HepG2 (cell line): ENCODE data around the gene PDZD2. TPM values are rescaled to one million over a fixed set of nuclear protein-coding genes. Genes with fewer than 3 reads are reported as not detected.

Experiments used
- ELF3 ChIP-seq: IDR thresholded peaks from 2 replicates; pipeline ENCODE4 v1.6.1; 2016; ENCODE audit warnings: missing genetic modification reagents, missing compliant biosample characterization
- GATAD2A ChIP-seq: IDR thresholded peaks from 2 replicates; pipeline ENCODE4 v1.6.1; 2016
- HIVEP1 ChIP-seq: sonication (generic); formaldehyde crosslinking; IDR thresholded peaks from 2 replicates; pipeline ENCODE4 v1.4.0; 2020; ENCODE audit warnings: mild to moderate bottlenecking, missing genetic modification reagents
- HNF4A ChIP-seq: sonication (generic); formaldehyde crosslinking; IDR thresholded peaks from 2 replicates; pipeline ENCODE4 v1.4.0; 2020; ENCODE audit warnings: missing genetic modification reagents
- KDM2A ChIP-seq: sonication (generic); formaldehyde crosslinking; IDR thresholded peaks from 2 replicates; pipeline ENCODE4 v1.4.0; 2020; ENCODE audit warnings: low read depth, missing genetic modification reagents, borderline replicate concordance
- SRSF4 ChIP-seq: fragments of 200-400 bp; formaldehyde crosslinking; IDR thresholded peaks from one replicate; pipeline ENCODE4 v1.6.1; 2018; ENCODE audit warnings: mild to moderate bottlenecking, low read depth, low read length, moderate library complexity; ENCODE audit not compliant: poor library complexity, severe bottlenecking
- TBL1XR1 ChIP-seq: fragments of 150-350 bp; IDR thresholded peaks from 2 replicates; pipeline ENCODE4 v1.6.1; 2014; ENCODE audit warnings: borderline replicate concordance, low read length; ENCODE audit not compliant: partially characterized antibody
- TCF7 ChIP-seq: sonication (generic); IDR thresholded peaks from 2 replicates; pipeline ENCODE4 v1.6.1; 2016; ENCODE audit warnings: antibody characterized with exemption, low read depth
- ZC3H13 ChIP-seq: sonication (generic); formaldehyde crosslinking; IDR thresholded peaks from 2 replicates; pipeline ENCODE4 v1.8.1; 2023; ENCODE audit warnings: mild to moderate bottlenecking, missing genetic modification reagents, moderate library complexity
- ZEB1 ChIP-seq: IDR thresholded peaks from 2 replicates; pipeline ENCODE4 v1.6.1; 2012; ENCODE audit warnings: mild to moderate bottlenecking, low read depth, inconsistent platforms; ENCODE audit not compliant: insufficient replicate concordance
- ZFP36L1 ChIP-seq: sonication (generic); formaldehyde crosslinking; IDR thresholded peaks from 2 replicates; pipeline ENCODE4 v1.8.0; 2022; ENCODE audit warnings: mild to moderate bottlenecking, missing genetic modification reagents, moderate library complexity
- ZNF510 ChIP-seq: sonication (generic); formaldehyde crosslinking; IDR thresholded peaks from 2 replicates; pipeline ENCODE4 v1.4.0; 2020; ENCODE audit warnings: low read depth, mild to moderate bottlenecking, missing genetic modification reagents
- ZNF569 ChIP-seq: sonication (generic); formaldehyde crosslinking; IDR thresholded peaks from 2 replicates; pipeline ENCODE4 v1.5.0; 2020; ENCODE audit warnings: mild to moderate bottlenecking, missing genetic modification reagents, moderate library complexity, borderline replicate concordance
- ZNF737 ChIP-seq: sonication (generic); formaldehyde crosslinking; IDR thresholded peaks from 2 replicates; pipeline ENCODE4 v1.5.0; 2020; ENCODE audit warnings: missing genetic modification reagents, mild to moderate bottlenecking, borderline replicate concordance
- ZNF788 ChIP-seq: sonication (generic); formaldehyde crosslinking; IDR thresholded peaks from 2 replicates; pipeline ENCODE4 v1.5.0; 2020; ENCODE audit warnings: mild to moderate bottlenecking, missing genetic modification reagents, borderline replicate concordance
- polyA plus RNA-seq, 8 experiments: library from polyadenylated mRNA; depleted of rRNA in 3 of 8; stranded (reverse) in 7 of 8; unstranded in 1 of 8; fragments of >200 nt; fragmentation: Illumina TruSeq in 4 of 8; extraction: Trizol in 4 of 8; gene quantifications; 2 replicates each; pipeline versions ENCODE4 v1.2.1 to v1.2.3, GENCODE V29; 2011 to 2016; ENCODE audit warnings: low read depth in 4 of 8, missing spikeins in 1 of 8, mixed read lengths in 1 of 8; ENCODE audit not compliant: insufficient read depth in 1 of 8
- total RNA-seq, 5 experiments: library from RNA; depleted of rRNA; stranded (reverse); fragments of >200 nt; fragmentation: Illumina TruSeq; extraction: Trizol; gene quantifications; 2 replicates each; pipeline ENCODE4 v1.2.3, GENCODE V29; 2016; ENCODE audit warnings: low read depth in 1 of 5
- TF ChIP-seq, protein P1 (sequence below): sonication (generic); formaldehyde crosslinking; IDR thresholded peaks from 2 replicates; pipeline ENCODE4 v1.8.0; 2023; ENCODE audit warnings: mild to moderate bottlenecking, missing genetic modification reagents
- TF ChIP-seq, protein P2 (sequence below): sonication (generic); formaldehyde crosslinking; IDR thresholded peaks from 2 replicates; pipeline ENCODE4 v1.5.0; 2020; ENCODE audit warnings: mild to moderate bottlenecking, low read depth, missing genetic modification reagents, borderline replicate concordance
- TF ChIP-seq, protein P3 (sequence below): sonication (generic); formaldehyde crosslinking; IDR thresholded peaks from 2 replicates; pipeline ENCODE4 v1.4.0; 2020; ENCODE audit warnings: mild to moderate bottlenecking, missing genetic modification reagents, borderline replicate concordance
- TF ChIP-seq, protein P4 (sequence below): sonication (generic); formaldehyde crosslinking; IDR thresholded peaks from 2 replicates; pipeline ENCODE4 v1.4.0; 2020; ENCODE audit warnings: missing genetic modification reagents

PDZD2 gene
- total and polyA plus RNA-seq, 2 of the 13 experiments (the other 11 are each of a cell fraction or from before 2014, with no cell fraction given): 0.04 TPM; not detected in 1

DNA sequence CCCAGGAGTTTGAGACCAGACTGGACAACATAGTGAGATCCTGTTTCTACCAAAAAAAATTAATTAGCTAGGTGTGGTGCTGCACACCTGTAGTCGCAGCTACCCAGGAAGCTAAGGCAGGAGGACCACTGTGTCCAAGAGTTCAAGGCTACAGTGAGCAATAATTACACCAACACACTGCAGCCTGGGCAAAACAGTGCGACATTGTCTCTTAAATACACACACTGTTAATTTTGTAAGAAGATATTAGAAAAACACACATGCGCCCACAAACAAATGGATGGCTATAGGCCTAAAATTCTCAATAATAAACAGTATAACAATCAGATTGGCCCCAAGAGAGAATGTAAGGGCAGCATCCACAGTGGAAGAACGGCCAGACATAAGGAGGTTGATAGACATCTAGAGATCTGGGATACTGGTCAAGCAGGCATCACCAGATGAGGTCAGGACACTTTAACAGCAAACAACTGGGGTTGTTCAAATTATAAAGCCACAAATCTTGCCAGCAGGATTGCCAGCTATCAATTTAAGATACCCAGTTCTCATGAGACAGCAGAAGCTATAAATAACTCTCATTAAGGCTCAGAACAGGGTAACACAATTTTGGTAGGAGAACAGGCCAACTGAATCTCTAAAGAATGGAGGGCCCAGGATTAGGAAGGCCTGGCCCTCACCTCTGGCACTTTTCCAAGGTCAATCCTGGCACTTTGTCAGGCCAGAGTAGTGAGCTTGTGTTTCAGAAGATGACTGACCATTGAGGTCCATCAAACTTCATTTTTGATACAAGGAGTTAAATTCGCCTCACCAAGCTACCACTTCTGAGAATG lies 505.7 kb downstream of the PDZD2 start (continued):
- TF ChIP-seq ZNF569 (CRISPR knock-in tag): no peak
- TF ChIP-seq ZNF510: no peak
- TF ChIP-seq ZEB1: no peak
- TF ChIP-seq, protein P1, sequence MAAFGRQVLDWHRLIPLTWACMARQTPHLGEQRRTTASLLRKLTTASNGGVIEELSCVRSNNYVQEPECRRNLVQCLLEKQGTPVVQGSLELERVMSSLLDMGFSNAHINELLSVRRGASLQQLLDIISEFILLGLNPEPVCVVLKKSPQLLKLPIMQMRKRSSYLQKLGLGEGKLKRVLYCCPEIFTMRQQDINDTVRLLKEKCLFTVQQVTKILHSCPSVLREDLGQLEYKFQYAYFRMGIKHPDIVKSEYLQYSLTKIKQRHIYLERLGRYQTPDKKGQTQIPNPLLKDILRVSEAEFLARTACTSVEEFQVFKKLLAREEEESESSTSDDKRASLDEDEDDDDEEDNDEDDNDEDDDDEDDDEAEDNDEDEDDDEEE (CRISPR knock-in tag): no peak
- TF ChIP-seq ZNF737: no peak
- TF ChIP-seq ZNF788: no peak
- TF ChIP-seq ZC3H13 (CRISPR knock-in tag): no peak
- no peak for TF ChIP-seq KDM2A (CRISPR knock-in tag)
- no peak for TF ChIP-seq TBL1XR1
- TF ChIP-seq, protein P2, sequence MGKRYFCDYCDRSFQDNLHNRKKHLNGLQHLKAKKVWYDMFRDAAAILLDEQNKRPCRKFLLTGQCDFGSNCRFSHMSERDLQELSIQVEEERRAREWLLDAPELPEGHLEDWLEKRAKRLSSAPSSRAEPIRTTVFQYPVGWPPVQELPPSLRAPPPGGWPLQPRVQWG (CRISPR knock-in tag): no peak
- TF ChIP-seq, protein P3, sequence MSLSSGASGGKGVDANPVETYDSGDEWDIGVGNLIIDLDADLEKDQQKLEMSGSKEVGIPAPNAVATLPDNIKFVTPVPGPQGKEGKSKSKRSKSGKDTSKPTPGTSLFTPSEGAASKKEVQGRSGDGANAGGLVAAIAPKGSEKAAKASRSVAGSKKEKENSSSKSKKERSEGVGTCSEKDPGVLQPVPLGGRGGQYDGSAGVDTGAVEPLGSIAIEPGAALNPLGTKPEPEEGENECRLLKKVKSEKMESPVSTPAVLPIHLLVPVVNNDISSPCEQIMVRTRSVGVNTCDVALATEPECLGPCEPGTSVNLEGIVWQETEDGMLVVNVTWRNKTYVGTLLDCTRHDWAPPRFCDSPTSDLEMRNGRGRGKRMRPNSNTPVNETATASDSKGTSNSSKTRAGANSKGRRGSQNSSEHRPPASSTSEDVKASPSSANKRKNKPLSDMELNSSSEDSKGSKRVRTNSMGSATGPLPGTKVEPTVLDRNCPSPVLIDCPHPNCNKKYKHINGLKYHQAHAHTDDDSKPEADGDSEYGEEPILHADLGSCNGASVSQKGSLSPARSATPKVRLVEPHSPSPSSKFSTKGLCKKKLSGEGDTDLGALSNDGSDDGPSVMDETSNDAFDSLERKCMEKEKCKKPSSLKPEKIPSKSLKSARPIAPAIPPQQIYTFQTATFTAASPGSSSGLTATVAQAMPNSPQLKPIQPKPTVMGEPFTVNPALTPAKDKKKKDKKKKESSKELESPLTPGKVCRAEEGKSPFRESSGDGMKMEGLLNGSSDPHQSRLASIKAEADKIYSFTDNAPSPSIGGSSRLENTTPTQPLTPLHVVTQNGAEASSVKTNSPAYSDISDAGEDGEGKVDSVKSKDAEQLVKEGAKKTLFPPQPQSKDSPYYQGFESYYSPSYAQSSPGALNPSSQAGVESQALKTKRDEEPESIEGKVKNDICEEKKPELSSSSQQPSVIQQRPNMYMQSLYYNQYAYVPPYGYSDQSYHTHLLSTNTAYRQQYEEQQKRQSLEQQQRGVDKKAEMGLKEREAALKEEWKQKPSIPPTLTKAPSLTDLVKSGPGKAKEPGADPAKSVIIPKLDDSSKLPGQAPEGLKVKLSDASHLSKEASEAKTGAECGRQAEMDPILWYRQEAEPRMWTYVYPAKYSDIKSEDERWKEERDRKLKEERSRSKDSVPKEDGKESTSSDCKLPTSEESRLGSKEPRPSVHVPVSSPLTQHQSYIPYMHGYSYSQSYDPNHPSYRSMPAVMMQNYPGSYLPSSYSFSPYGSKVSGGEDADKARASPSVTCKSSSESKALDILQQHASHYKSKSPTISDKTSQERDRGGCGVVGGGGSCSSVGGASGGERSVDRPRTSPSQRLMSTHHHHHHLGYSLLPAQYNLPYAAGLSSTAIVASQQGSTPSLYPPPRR: 0 out of 2 replicates have a peak, but pooled peaks have one; percentile 28
- TF ChIP-seq ZFP36L1 (CRISPR knock-in tag): no peak
- no peak for TF ChIP-seq TCF7
- TF ChIP-seq, protein P4, sequence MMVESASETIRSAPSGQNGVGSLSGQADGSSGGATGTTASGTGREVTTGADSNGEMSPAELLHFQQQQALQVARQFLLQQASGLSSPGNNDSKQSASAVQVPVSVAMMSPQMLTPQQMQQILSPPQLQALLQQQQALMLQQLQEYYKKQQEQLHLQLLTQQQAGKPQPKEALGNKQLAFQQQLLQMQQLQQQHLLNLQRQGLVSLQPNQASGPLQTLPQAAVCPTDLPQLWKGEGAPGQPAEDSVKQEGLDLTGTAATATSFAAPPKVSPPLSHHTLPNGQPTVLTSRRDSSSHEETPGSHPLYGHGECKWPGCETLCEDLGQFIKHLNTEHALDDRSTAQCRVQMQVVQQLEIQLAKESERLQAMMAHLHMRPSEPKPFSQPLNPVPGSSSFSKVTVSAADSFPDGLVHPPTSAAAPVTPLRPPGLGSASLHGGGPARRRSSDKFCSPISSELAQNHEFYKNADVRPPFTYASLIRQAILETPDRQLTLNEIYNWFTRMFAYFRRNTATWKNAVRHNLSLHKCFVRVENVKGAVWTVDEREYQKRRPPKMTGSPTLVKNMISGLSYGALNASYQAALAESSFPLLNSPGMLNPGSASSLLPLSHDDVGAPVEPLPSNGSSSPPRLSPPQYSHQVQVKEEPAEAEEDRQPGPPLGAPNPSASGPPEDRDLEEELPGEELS (CRISPR knock-in tag): no peak
- peak; percentile 32; the same call in 1 of the 2 replicates for TF ChIP-seq GATAD2A
- TF ChIP-seq HNF4A (CRISPR knock-in tag): peak; percentile 56; the same call in 1 of the 2 replicates
- no peak for TF ChIP-seq SRSF4
- no peak for TF ChIP-seq HIVEP1 (CRISPR knock-in tag)
- TF ChIP-seq ELF3 (CRISPR knock-in tag): no peak
